HL-60 (cell line): ENCODE results near the gene KRTAP9-3.

Experiments used
- DNase-seq, 2 experiments: peaks; one replicate each; pipeline ENCODE4 v3.0.0-alpha.2; 2010 to 2020; ENCODE audit warnings: low read depth in 1 of 2, low spot score in 1 of 2
- H3K27ac ChIP-seq: fragments of 250-450 bp; sonication (Bioruptor Pico); replicated peaks from 2 replicates; pipeline ENCODE4 v1.5.1; 2020; ENCODE audit warnings: mild to moderate bottlenecking, moderate library complexity
- H3K27me3 ChIP-seq: fragments of 250-450 bp; sonication (Bioruptor Pico); 2 replicates; pipeline ENCODE4 v1.5.1; 2021; ENCODE audit warnings: mild to moderate bottlenecking, moderate library complexity; ENCODE audit not compliant: insufficient read depth, poor library complexity, severe bottlenecking
- H3K4me3 ChIP-seq: replicated peaks from 2 replicates; pipeline ENCODE4 v1.5.1; 2011; ENCODE audit warnings: mild to moderate bottlenecking, control low read depth, low read length; ENCODE audit not compliant: insufficient read depth
- GABPA ChIP-seq: IDR thresholded peaks from 2 replicates; pipeline ENCODE4 v1.6.1; 2012; ENCODE audit warnings: low read depth
- POLR2AphosphoS5 ChIP-seq: IDR thresholded peaks from 2 replicates; pipeline ENCODE4 v1.6.1; 2012; ENCODE audit warnings: low read depth
- SPI1 ChIP-seq: IDR thresholded peaks from 2 replicates; pipeline ENCODE4 v1.6.1; 2012; ENCODE audit warnings: low read depth, mild to moderate bottlenecking, borderline replicate concordance
- TF ChIP-seq, protein P1 (sequence below): IDR thresholded peaks from one replicate; pipeline ENCODE4 v1.5.1; 2011; ENCODE audit warnings: low read length, control low read depth, inconsistent platforms; ENCODE audit not compliant: insufficient read depth
- TF ChIP-seq, protein P2 (sequence below): IDR thresholded peaks from 2 replicates; pipeline ENCODE4 v1.6.1; 2012; ENCODE audit warnings: low read depth; ENCODE audit not compliant: insufficient replicate concordance

Gene KRTAP9-3

DNA sequence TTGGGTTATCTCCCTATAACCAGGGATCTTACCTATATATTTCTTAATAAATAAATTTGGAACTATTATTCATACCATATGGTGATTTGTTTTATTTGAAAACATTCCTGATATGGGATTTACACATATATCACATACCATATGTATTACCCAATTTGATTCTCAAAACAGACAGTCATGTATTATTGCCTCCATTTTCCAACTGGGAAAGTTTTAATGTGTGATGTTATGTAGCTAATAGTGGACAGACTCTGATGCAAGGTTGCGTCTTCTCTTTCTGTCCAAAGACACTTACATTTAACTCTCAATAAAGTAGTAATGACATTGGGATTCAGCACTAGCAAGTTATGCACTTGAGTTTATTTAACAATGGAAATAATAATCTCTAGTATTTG, 24.0 kb downstream of the KRTAP9-3 start:
- H3K4me3 ChIP-seq, result no peak overlapping the region
- TF ChIP-seq GABPA, result no peak
- TF ChIP-seq SPI1, result no peak
- TF ChIP-seq, protein P1, sequence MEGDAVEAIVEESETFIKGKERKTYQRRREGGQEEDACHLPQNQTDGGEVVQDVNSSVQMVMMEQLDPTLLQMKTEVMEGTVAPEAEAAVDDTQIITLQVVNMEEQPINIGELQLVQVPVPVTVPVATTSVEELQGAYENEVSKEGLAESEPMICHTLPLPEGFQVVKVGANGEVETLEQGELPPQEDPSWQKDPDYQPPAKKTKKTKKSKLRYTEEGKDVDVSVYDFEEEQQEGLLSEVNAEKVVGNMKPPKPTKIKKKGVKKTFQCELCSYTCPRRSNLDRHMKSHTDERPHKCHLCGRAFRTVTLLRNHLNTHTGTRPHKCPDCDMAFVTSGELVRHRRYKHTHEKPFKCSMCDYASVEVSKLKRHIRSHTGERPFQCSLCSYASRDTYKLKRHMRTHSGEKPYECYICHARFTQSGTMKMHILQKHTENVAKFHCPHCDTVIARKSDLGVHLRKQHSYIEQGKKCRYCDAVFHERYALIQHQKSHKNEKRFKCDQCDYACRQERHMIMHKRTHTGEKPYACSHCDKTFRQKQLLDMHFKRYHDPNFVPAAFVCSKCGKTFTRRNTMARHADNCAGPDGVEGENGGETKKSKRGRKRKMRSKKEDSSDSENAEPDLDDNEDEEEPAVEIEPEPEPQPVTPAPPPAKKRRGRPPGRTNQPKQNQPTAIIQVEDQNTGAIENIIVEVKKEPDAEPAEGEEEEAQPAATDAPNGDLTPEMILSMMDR, result no peak
- TF ChIP-seq, protein P2, sequence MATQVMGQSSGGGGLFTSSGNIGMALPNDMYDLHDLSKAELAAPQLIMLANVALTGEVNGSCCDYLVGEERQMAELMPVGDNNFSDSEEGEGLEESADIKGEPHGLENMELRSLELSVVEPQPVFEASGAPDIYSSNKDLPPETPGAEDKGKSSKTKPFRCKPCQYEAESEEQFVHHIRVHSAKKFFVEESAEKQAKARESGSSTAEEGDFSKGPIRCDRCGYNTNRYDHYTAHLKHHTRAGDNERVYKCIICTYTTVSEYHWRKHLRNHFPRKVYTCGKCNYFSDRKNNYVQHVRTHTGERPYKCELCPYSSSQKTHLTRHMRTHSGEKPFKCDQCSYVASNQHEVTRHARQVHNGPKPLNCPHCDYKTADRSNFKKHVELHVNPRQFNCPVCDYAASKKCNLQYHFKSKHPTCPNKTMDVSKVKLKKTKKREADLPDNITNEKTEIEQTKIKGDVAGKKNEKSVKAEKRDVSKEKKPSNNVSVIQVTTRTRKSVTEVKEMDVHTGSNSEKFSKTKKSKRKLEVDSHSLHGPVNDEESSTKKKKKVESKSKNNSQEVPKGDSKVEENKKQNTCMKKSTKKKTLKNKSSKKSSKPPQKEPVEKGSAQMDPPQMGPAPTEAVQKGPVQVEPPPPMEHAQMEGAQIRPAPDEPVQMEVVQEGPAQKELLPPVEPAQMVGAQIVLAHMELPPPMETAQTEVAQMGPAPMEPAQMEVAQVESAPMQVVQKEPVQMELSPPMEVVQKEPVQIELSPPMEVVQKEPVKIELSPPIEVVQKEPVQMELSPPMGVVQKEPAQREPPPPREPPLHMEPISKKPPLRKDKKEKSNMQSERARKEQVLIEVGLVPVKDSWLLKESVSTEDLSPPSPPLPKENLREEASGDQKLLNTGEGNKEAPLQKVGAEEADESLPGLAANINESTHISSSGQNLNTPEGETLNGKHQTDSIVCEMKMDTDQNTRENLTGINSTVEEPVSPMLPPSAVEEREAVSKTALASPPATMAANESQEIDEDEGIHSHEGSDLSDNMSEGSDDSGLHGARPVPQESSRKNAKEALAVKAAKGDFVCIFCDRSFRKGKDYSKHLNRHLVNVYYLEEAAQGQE, result no peak
- DNase-seq, result no peak
- H3K27me3 ChIP-seq, result peaks cover 4% of the 10 kb centered on the region
- H3K27ac ChIP-seq, result no peak overlapping the region

DNA sequence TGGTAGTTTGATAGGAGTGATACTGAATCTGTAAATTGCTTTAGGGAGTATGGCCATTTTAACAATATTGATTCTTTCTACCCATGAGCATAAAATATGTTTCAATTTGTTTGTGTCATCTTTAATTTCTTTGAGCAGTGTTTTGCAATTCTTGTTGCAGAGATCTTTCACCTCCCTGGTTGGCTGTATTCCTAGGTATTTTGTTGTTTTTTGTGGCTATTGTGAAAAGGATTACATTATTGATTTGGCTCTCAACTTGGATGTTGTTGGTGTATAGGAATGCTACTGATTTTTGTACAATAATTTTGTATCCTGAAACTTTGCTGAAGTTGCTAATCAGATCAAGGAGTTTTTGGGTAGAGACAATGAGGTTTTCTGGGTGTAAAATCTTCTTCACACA, 26.2 kb downstream of the KRTAP9-3 start:
- DNase-seq, result no peak
- H3K4me3 ChIP-seq, result no peak overlapping the region
- H3K27me3 ChIP-seq, result peaks cover 4% of the 10 kb centered on the region
- TF ChIP-seq POLR2AphosphoS5 (no peak), SPI1 (no peak), GABPA (no peak)
- TF ChIP-seq, protein P2, result no peak
- TF ChIP-seq, protein P1, result no peak
- H3K27ac ChIP-seq, result no peak overlapping the region

DNA sequence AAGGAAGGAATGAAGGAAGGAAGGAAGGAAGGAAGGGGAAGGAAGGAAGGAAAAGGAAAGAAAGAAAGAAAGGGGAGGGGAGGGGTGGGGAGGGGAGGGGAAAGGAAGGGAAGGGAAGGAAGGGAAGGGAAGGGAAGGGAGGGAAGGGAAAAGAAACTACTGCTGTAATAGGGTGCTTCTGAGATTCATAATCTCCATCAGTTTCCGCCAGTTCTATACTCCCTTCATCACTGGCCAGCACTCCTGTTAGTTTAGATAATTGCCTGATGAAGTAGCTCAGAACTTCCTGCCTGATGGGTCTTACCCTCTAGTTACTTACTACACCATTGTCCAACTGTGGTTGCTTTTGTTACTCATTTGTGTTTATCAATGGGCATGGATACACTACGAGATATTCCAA, 31.0 kb downstream of the KRTAP9-3 start:
- DNase-seq, result no peak
- TF ChIP-seq, protein P1, result no peak
- TF ChIP-seq POLR2AphosphoS5, result no peak
- no peak for TF ChIP-seq GABPA
- TF ChIP-seq, protein P2, result no peak
- TF ChIP-seq SPI1, result no peak
- H3K4me3 ChIP-seq, result no peak overlapping the region
- H3K27ac ChIP-seq, result no peak overlapping the region
- H3K27me3 ChIP-seq, result no peaks in the 10 kb centered on the region
